ENCODE results near the gene TMEM72.

Gene TMEM72

DNA sequence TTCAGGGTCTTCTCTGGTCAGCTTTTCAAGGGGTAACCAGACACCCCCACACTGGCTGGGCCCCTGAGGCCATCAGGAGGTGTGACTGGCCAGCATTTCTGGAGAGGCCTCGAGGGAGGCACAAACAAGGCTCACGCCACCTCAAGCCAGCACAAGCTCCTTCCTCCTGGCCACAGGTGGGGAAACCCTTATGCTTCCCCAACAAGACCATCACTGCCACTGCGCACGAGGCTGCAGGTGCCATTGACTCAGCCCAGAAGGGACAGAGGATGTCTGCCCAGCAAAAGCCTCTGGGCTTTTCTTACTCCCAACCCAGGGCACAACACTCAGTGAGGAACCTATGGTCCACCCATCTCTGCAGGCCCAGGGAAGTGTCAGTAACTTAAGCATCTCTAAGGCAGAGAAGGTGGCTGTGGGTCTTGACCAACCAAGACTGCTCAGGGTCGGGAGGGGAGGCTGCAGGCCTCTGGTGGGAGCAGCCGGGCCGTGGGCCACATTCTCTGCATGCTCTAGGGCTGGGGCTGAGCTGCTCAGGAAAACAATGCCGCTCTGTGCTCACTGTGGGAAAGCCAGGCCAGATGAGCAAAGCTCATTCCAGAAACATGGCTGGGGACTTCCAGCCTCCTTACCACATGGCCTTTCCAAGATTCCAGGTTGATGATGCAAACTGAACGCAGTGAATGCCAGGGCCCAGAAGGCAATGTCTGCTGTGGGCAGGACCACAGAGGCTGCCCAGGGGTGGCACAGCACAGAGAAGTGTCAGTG lies 24.2 kb downstream of the TMEM72 start:
- DNase-seq = no peak

- no peak for DNase-seq
These were observed 24.8 kb downstream of the TMEM72 start for GRCh38 chr10:44935966-44936295.

DNA sequence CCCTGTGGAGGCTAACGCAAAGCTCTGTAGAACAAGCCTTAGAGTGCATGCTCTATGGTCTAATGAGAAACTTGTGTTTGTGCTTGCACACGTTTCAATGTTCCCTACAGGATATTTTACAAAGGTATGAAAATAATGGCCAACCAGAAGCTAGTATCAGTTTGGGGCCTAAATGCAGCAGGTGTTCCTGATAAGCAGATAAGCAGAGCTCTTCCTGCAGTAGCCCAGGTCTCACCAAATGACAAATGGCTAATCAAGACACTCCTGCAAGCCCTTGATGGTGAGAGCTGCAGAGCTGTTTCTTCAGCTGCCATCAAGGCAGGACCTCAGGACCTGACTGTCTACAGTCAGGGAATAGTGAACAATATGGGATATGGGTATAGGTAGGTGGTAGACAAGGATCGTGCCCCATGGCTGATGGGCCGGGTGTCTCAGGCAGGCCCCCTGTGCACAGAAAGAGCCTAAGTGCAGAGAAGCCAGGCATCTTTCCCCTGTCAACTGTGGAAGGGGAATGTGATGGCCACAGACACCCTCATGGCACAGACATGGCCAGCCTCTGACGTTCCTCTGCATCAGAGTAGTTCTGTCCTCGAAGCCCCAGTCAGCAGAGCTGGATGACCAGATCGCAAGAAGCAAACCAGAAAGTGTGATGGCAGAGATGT lies 25.3 kb downstream of the TMEM72 start:
- no peak for DNase-seq

GRCh38 chr10:44937196-44938005 lies 26.3 kb downstream of the TMEM72 start:
- DNase-seq = no peak

GRCh38 chr10:44938956-44939355 lies 27.8 kb downstream of the TMEM72 start:
- DNase-seq = no peak

DNA sequence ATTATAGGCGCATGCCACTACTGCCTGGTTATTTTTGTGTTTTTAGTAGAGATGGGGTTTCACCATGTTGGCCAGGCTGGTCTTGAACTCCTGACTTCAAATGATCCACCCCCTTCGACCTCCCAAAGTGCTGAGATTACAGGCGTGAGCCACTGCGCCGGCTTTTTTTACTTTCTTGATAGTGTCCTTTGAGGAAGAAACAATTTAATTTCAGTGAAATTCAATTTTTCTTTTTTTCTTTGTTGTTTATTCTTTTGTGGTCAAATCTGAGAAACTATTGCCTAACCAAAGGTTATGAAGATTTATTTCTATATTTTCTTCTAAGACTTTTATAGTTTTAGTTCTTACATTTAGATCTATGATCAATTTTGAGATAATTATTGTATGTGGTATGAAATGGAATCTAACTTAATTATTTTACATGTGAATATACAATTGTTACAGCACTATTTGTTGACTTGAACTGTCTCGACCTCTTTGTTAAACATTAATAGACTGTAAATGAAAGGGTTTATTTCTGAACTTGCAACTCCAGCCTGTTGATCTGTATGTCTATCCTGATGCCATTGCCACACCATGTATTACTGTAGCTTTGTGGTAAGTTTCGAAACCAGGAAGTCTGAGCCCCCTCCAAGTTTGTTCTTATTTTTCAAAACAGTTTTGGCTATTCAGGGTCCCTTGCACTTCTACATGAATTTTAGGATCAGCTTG lies 28.7 kb downstream of the TMEM72 start:
- DNase-seq = no peak

DNA sequence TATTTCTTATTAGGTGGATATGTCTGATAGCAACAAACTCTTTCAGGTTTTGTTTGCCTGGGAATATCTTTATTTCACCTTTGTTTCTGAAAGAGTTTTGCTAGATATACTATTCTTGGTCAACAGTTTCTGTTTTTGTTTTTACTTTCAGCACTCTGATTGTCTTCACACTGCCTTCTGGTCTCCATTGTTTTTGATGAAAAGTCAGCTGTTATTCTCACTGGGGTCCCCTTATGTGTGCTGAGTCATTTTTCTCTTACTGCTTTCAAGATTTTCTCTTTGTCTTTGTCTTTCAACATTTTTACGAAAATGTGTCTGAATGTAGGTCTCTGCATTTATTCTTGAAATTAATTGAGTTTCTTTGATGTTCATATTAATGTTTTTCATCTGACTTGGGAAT lies 33.2 kb downstream of the TMEM72 start:
- no peak for DNase-seq

DNA sequence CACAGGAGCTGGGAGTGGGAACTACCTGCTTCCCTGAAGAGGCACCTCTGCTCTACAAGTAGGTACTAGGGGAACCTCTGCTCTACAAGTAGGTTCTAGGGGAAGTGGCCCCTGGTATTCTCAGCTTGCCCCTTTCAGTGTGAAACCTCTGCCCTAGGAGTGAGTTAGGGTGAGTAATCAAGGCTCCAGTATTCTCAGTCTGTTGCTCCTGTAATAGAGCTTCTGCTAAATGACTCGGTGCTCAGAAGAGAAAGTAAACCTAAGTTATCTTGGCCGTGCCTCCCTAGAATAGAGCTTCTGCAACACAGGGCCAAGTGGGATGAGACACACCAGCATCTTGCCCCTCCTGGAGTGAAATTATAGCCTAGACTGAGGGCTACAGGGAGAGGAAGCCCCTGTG lies 35.1 kb downstream of the TMEM72 start:
- no peak for DNase-seq

GRCh38 chr10:44947371-44948152 lies 36.4 kb downstream of the TMEM72 start:
- no peak for DNase-seq

GRCh38 chr10:44948642-44949041 lies 37.5 kb downstream of the TMEM72 start:
- no peak for DNase-seq

- no peak for DNase-seq
These were observed 38.1 kb downstream of the TMEM72 start for GRCh38 chr10:44949127-44949802.

DNA sequence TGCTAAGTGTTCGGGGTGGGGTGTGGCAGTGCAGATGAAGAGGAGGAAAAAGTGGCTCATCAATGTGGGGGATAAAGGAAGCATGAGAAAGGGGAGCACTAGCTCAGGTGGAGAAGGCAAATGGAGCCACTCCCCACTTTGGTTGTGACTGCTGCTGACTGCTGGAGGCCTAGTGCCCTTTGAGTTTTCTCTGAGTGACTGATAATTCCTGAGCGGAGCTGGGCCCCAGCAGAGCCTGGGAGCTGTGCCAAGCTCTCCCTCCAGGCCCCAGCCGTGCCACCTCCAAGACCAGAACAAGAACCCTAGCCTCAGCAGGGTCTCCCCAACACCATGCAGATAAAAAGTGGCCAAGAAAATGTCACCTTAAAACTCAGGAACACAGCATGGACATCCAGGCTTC lies 38.8 kb downstream of the TMEM72 start:
- no peak for DNase-seq

DNA sequence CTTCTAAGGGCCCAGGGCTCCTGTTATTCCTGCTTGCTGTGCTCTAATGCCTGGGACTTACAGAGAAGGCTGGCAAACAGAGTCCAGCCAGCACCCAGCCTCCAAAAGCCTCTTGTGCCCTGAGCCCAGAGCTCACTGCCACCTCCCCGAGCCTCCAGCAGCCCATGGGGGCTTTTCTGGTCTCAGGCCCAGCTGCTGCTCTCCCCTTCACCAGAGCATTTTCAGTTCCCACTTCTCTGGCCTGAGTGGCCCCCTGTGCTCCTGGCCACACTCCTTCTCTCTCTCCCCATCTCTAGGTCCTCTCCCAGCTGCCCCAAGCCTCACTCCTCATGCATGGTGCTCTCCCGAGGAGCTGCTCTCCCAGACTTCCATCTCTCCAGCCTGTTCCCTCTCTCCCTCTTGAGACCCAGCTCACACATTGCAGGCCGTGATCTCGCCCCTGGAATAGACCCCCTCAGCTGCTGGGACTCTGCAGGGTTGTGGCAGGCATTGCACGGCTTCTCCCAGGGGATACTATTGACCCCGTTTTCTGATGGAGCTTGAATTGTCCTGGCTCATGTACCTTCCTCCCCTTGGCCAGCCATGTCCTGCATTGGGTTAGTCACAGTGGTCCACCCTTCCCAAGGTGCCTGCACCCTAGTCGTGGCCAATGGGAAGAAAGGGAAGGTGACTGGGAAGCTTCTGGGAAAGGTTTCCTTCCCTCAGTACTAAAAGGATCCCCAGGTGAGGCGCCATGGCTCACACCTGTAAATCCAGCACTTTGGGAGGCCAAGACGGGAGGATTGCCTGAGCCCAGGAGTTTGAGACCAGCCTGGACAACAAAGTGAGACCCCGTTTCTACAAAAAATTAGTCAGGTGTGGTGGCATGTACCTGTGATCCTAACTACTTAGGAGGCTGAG lies 39.4 kb downstream of the TMEM72 start:
- no peak for DNase-seq

- DNase-seq = no peak
These were observed 40.6 kb downstream of the TMEM72 start for GRCh38 chr10:44951576-44952226.

GRCh38 chr10:44952779-44953231 lies 41.7 kb downstream of the TMEM72 start:
- DNase-seq = no peak

DNA sequence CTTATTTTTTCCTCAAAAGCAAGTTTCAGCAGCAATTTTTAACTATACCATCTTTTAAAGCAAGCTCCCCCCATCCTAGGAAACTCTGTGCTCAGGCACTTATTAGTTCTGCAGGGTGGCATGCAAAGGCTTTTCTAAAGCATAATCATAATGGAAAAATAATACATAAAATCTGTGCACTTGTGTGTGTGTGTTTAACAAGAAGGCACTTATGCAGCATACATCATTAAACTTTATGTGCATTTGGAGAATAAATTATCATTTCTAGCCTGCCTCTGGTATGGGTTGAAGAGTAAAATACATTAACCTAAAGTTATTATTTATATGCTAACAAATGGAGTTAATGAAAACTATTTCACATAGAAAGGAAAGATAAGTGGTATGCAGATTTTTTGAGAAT lies 42.9 kb downstream of the TMEM72 start:
- DNase-seq = no peak

DNA sequence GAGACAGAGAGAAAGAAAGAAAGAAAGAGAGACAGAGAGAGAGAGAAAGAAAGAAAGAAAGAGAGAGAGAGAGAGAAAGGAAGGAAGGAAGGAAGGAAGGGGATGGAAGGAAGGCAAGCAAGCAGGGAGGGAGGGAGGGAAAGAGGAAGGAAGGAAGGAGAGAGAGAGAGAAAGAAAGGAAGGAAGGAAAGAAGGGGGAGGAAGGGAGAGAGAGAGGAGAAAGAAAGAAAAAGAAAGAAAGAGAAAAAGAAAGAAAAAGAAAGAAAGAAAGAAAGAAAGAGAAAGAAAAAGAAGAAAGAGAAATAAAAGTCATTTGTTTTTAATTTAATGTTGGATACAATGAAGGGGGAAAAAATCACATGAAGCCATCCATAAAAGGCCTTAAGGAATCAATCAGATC lies 43.8 kb downstream of the TMEM72 start:
- no peak for DNase-seq

- no peak for DNase-seq
These were observed 44.4 kb downstream of the TMEM72 start for GRCh38 chr10:44955413-44956070.

GRCh38 chr10:44956226-44956625 lies 45.1 kb downstream of the TMEM72 start:
- no peak for DNase-seq
